WTC11 (cell line): ENCODE measurements around the gene TEDC2. TPM values are rescaled to one million over a fixed set of nuclear protein-coding genes. Genes with fewer than 3 reads are reported as not detected.
A peak's percentile ranks its signal among the peaks of the same experiment; 100 is the strongest.

Experiments
- ATAC-seq: fragments of 200-7000 bp; cut with Tn5 transposase; 2 replicates; pipeline ENCODE4 v1.10.0; 2021; ENCODE audit warnings: mild to moderate bottlenecking, moderate library complexity
- CTCF ChIA-PET: fragments of 300-600 bp; sonication (Branson Sonifier 250); formaldehyde crosslinking; loops from one replicate; lab custom pipeline; 2021; ENCODE audit warnings: antibody characterized with exemption; lab: Charles Lee
- POLR2A ChIA-PET: fragments of 350-600 bp; sonication (Branson Sonifier 250); formaldehyde crosslinking; loops from one replicate; lab custom pipeline; 2021; ENCODE audit warnings: antibody characterized with exemption; lab: Charles Lee
- DNase-seq: peaks from one replicate; pipeline ENCODE4 v3.0.0; 2021; ENCODE audit warnings: low spot score
- H3K27ac Mint-ChIP-seq: 2 replicates; pipeline ENCODE4 v1.8.0; 2021; ENCODE audit warnings: mixed read lengths
- H3K27me3 Mint-ChIP-seq: 2 replicates; pipeline ENCODE4 v1.8.0; 2021; ENCODE audit warnings: low read depth, mild to moderate bottlenecking, moderate library complexity, mixed read lengths
- H3K36me3 Mint-ChIP-seq: 2 replicates; pipeline ENCODE4 v1.8.0; 2021; ENCODE audit warnings: mixed read lengths
- H3K4me1 Mint-ChIP-seq: 2 replicates; pipeline ENCODE4 v1.8.0; 2022; ENCODE audit warnings: mixed read lengths
- H3K4me3 Mint-ChIP-seq: 2 replicates; pipeline ENCODE4 v1.8.0; 2021; ENCODE audit warnings: mild to moderate bottlenecking, moderate library complexity, mixed read lengths
- H3K9me3 Mint-ChIP-seq: 2 replicates; pipeline ENCODE4 v1.8.0; 2021; ENCODE audit warnings: mixed read lengths
- CBFB ChIP-seq: sonication (generic); formaldehyde crosslinking; IDR thresholded peaks from 2 replicates; pipeline ENCODE4 v1.8.1; 2022; ENCODE audit warnings: mild to moderate bottlenecking, low read depth, missing genetic modification reagents
- CTCF ChIP-seq: fragments of 200-600 bp; IDR thresholded peaks from 2 replicates; pipeline ENCODE4 v1.8.0; 2022; ENCODE audit warnings: antibody characterized with exemption
- ETV6 ChIP-seq: sonication (generic); formaldehyde crosslinking; IDR thresholded peaks from 2 replicates; pipeline ENCODE4 v1.8.1; 2022; ENCODE audit warnings: mild to moderate bottlenecking, missing genetic modification reagents
- FOXP1 ChIP-seq: sonication (generic); formaldehyde crosslinking; IDR thresholded peaks from 2 replicates; pipeline ENCODE4 v1.8.0; 2022; ENCODE audit warnings: missing genetic modification reagents, mild to moderate bottlenecking, moderate library complexity, borderline replicate concordance
- FOXP4 ChIP-seq: sonication (generic); formaldehyde crosslinking; IDR thresholded peaks from 2 replicates; pipeline ENCODE4 v1.8.0; 2022; ENCODE audit warnings: mild to moderate bottlenecking, missing genetic modification reagents
- GRHL2 ChIP-seq: fragments of 250-450 bp; sonication (Bioruptor Pico); IDR thresholded peaks from 2 replicates; pipeline ENCODE4 v1.8.0; 2022; ENCODE audit warnings: mild to moderate bottlenecking, moderate library complexity; ENCODE audit not compliant: insufficient replicate concordance, severe bottlenecking
- HMGA2 ChIP-seq: fragments of 250-450 bp; sonication (Bioruptor Pico); IDR thresholded peaks from 2 replicates; pipeline ENCODE4 v1.4.0; 2021; ENCODE audit warnings: mild to moderate bottlenecking, moderate library complexity
- MAX ChIP-seq: sonication (generic); formaldehyde crosslinking; IDR thresholded peaks from 2 replicates; pipeline ENCODE4 v1.8.0; 2022; ENCODE audit warnings: mild to moderate bottlenecking, missing genetic modification reagents
- MLX ChIP-seq: sonication (generic); formaldehyde crosslinking; IDR thresholded peaks from 2 replicates; pipeline ENCODE4 v1.8.1; 2023; ENCODE audit warnings: mild to moderate bottlenecking, missing genetic modification reagents, moderate library complexity
- NFATC4 ChIP-seq: fragments of 250-450 bp; sonication (Bioruptor Pico); IDR thresholded peaks from 2 replicates; pipeline ENCODE4 v1.9.0; 2021; ENCODE audit warnings: mild to moderate bottlenecking
- SMAD3 ChIP-seq: sonication (generic); formaldehyde crosslinking; IDR thresholded peaks from 2 replicates; pipeline ENCODE4 v1.8.0; 2022; ENCODE audit warnings: missing genetic modification reagents, mild to moderate bottlenecking, borderline replicate concordance
- SMAD4 ChIP-seq: sonication (generic); formaldehyde crosslinking; IDR thresholded peaks from 2 replicates; pipeline ENCODE4 v1.8.0; 2022; ENCODE audit warnings: mild to moderate bottlenecking, missing genetic modification reagents
- SP1 ChIP-seq: sonication (generic); formaldehyde crosslinking; conservative IDR thresholded peaks from 2 replicates; pipeline ENCODE4 v1.8.1; 2022; ENCODE audit warnings: missing genetic modification reagents
- STAT6 ChIP-seq: sonication (generic); formaldehyde crosslinking; conservative IDR thresholded peaks from 2 replicates; pipeline ENCODE4 v1.8.1; 2023; ENCODE audit warnings: mild to moderate bottlenecking, low read depth, missing genetic modification reagents, moderate library complexity
- TP53 ChIP-seq: sonication (generic); formaldehyde crosslinking; IDR thresholded peaks from 2 replicates; pipeline ENCODE4 v1.8.1; 2023; ENCODE audit warnings: mild to moderate bottlenecking, missing genetic modification reagents
- ZMAT4 ChIP-seq: fragments of 250-450 bp; sonication (Bioruptor Pico); IDR thresholded peaks from 2 replicates; pipeline ENCODE4 v1.9.0; 2021; ENCODE audit warnings: mild to moderate bottlenecking
- ZNF219 ChIP-seq: sonication (generic); formaldehyde crosslinking; IDR thresholded peaks from 2 replicates; pipeline ENCODE4 v1.8.0; 2023; ENCODE audit warnings: missing genetic modification reagents, mild to moderate bottlenecking, borderline replicate concordance
- total RNA-seq: library from RNA; stranded (reverse); gene quantifications from 3 replicates; pipeline ENCODE4 v1.2.3, GENCODE V29; 2021

Gene TEDC2
- total RNA-seq, 1 experiment from 2014 or later = 61.6 TPM

- peak; percentile 11 for TF ChIP-seq ETV6 (CRISPR knock-in tag)
- TF ChIP-seq, all 79 proteins: peak for 11
Observed at GRCh38 chr16:2471653-2472487, 12.0 kb downstream of the TEDC2 start (continued).

- DNase-seq = no peak
- Mint-ChIP-seq H3K4me1 (peaks cover 20% of the 10 kb centered on the region), H3K9me3 (no peaks in the 10 kb centered on the region), H3K27me3 (peaks cover 41% of the 10 kb centered on the region), H3K4me3 (peak overlapping the region; percentile 62), H3K27ac (no peak overlapping the region), H3K36me3 (no peaks in the 10 kb centered on the region)
- TF ChIP-seq ZMAT4 (CRISPR knock-in tag) = no peak
- TF ChIP-seq CTCF = no peak
- TF ChIP-seq TP53 (CRISPR knock-in tag) = no peak
- no peak for TF ChIP-seq MLX (CRISPR knock-in tag)
- TF ChIP-seq FOXP1 (CRISPR knock-in tag) = 0 out of 2 replicates have a peak, but pooled peaks have one; percentile 7
- ChIA-PET CTCF (interaction anchor here (1.5 to 5.9 kb wide), 3 partner anchors 29 to 41 kb away, joined by 4 to 57 read pairs (median 53); partner anchors contain the start of gene ATP6V0C), POLR2A (interaction anchor here (0.6 kb wide), 1 partner anchor 12 kb away, joined by 3 read pairs; the partner anchor contains the start of gene TEDC2)
- ATAC-seq = no peak
Observed at GRCh38 chr16:2472488-2472864, 12.6 kb downstream of the TEDC2 start.

- Mint-ChIP-seq H3K4me3 (peak overlapping the region; percentile 62), H3K4me1 (peaks cover 20% of the 10 kb centered on the region), H3K27ac (no peak overlapping the region), H3K27me3 (peaks cover 45% of the 10 kb centered on the region), H3K36me3 (no peaks in the 10 kb centered on the region), H3K9me3 (no peaks in the 10 kb centered on the region)
- CTCF ChIA-PET = interaction anchor here (0.7 to 4.0 kb wide), 3 partner anchors 10 to 41 kb away, joined by 3 to 57 read pairs (median 4); partner anchors contain the start of gene ATP6V0C
- 0 out of 2 replicates have a peak, but pooled peaks have one; percentile 19 for TF ChIP-seq MAX (CRISPR knock-in tag)
- no peak for TF ChIP-seq HMGA2
- no peak for TF ChIP-seq NFATC4 (CRISPR knock-in tag)
- 0 out of 2 replicates have a peak, but pooled peaks have one; percentile 26 for TF ChIP-seq ZNF219 (CRISPR knock-in tag)
- no peak for TF ChIP-seq SMAD3 (CRISPR knock-in tag)
- TF ChIP-seq ZMAT4 (CRISPR knock-in tag) = no peak
- POLR2A ChIA-PET = no interaction called here
- DNase-seq = no peak
- no peak for ATAC-seq
Observed at GRCh38 chr16:2472885-2473445, 13.1 kb downstream of the TEDC2 start.

- Mint-ChIP-seq H3K4me1 (peaks cover 20% of the 10 kb centered on the region), H3K4me3 (peak overlapping the region; percentile 62), H3K27ac (no peak overlapping the region), H3K27me3 (peaks cover 45% of the 10 kb centered on the region), H3K36me3 (no peaks in the 10 kb centered on the region), H3K9me3 (no peaks in the 10 kb centered on the region)
- ChIA-PET POLR2A (no interaction called here), CTCF (interaction anchor here (0.7 to 4.0 kb wide), 3 partner anchors 9 to 40 kb away, joined by 3 to 57 read pairs (median 4); partner anchors contain the start of gene ATP6V0C)
- no peak for TF ChIP-seq MAX (CRISPR knock-in tag)
- no peak for TF ChIP-seq CBFB (CRISPR knock-in tag)
- no peak for TF ChIP-seq GRHL2
- peak; percentile 31; the same call in 1 of the 2 replicates for TF ChIP-seq SP1
- TF ChIP-seq SMAD4 (CRISPR knock-in tag) = no peak
- TF ChIP-seq STAT6 (CRISPR knock-in tag) = no peak
- TF ChIP-seq FOXP4 (CRISPR knock-in tag) = peak; percentile 10; the same call in 1 of the 2 replicates
- ATAC-seq (no peak), DNase-seq (peak; percentile 42)
Observed at GRCh38 chr16:2473446-2473926, 13.6 kb downstream of the TEDC2 start.
